Activated CD8-positive, alpha-beta T cell treated with anti-CD3 and anti-CD28 coated beads for 36 hours (primary cell): Measurements from ENCODE around the gene MYEOV. TPM values are rescaled to one million over a fixed set of nuclear protein-coding genes. Genes with fewer than 3 reads are reported as not detected.

ENCODE experiments used
- ATAC-seq: fragments of 200-7000 bp; cut with Tn5 transposase; one replicate; pipeline ENCODE4 v1.10.0; 2021; ENCODE audit warnings: mild to moderate bottlenecking, moderate library complexity
- CTCF ChIA-PET: fragments of 350-600 bp; sonication (Branson Sonifier 250); formaldehyde crosslinking; loops from one replicate; lab custom pipeline; 2021; ENCODE audit warnings: antibody characterized with exemption; lab: Charles Lee
- POLR2A ChIA-PET: fragments of 350-600 bp; sonication (Branson Sonifier 250); formaldehyde crosslinking; loops from one replicate; lab custom pipeline; 2021; ENCODE audit warnings: antibody characterized with exemption; lab: Charles Lee
- DNase-seq: peaks from one replicate; pipeline ENCODE4 v3.0.0-alpha.2; 2020
- H3K27ac Mint-ChIP-seq: one replicate; pipeline ENCODE4 v1.8.0; 2021; ENCODE audit warnings: mild to moderate bottlenecking, mixed read lengths
- H3K27me3 Mint-ChIP-seq: one replicate; pipeline ENCODE4 v1.8.0; 2021; ENCODE audit warnings: mixed read lengths
- H3K36me3 Mint-ChIP-seq: one replicate; pipeline ENCODE4 v1.8.0; 2021; ENCODE audit warnings: low read depth, mixed read lengths
- H3K4me1 Mint-ChIP-seq: one replicate; pipeline ENCODE4 v1.8.0; 2021; ENCODE audit warnings: low read depth, mixed read lengths
- H3K4me3 Mint-ChIP-seq: one replicate; pipeline ENCODE4 v1.8.0; 2021; ENCODE audit warnings: mild to moderate bottlenecking, moderate library complexity, mixed read lengths
- H3K9me3 Mint-ChIP-seq: one replicate; pipeline ENCODE4 v1.8.0; 2021; ENCODE audit warnings: mixed read lengths
- intact Hi-C: fragments of 100-400 bp; cut with micrococcal nuclease; formaldehyde crosslinking; loops from one replicate; pipeline ENCODE4 v1.10.0; 2022
- total RNA-seq, 2 experiments: library from RNA; stranded (reverse); gene quantifications; one replicate each; pipeline ENCODE4 v1.2.3, GENCODE V29; 2021
- TF ChIP-seq, protein P1 (sequence below): fragments of 200-600 bp; IDR thresholded peaks from one replicate; pipeline ENCODE4 v1.8.0; 2022; ENCODE audit warnings: antibody characterized with exemption, mild to moderate bottlenecking

MYEOV gene
- total RNA-seq = not detected

DNA sequence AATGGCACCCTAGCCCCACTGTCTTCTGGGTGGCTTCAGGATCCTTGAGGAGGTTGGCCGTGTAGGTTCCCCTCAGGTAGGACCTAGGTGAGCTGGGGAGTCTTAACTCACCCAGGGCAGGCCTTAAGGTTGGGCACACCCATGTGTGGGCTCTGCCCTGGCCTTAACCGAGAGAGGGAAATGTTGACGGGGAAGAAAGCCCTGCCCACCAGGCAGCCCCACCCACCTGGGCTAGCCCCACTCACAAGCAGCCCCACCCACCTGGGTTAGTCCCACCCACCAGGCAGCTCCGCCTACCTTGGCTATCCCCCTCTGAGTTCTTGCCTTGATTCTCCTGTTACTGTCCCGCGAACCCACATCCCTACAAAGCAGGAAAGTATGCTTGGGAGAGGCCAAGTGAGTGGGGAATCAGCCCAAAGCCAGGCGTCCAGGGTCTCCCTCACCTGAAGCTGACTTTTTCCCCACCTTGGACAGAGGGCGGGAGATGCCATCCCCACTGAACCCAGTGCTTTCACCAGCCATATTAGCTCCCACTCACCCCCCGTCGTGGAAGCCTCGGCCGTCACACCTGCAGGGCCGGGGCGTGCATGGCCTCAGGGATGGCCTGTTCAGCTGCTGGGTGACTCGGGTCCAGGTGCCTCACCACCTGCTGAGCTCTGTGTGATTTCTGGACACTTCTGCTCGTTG is at the start of gene MYEOV:
MYEOV (plus strand) TSS at position 337 of the 687 bp plus-strand sequence. CDS start 1,200 bp downstream, outside the sequence.
- H3K9me3 Mint-ChIP-seq = no peaks in the 10 kb centered on the region
- TF ChIP-seq, protein P1, sequence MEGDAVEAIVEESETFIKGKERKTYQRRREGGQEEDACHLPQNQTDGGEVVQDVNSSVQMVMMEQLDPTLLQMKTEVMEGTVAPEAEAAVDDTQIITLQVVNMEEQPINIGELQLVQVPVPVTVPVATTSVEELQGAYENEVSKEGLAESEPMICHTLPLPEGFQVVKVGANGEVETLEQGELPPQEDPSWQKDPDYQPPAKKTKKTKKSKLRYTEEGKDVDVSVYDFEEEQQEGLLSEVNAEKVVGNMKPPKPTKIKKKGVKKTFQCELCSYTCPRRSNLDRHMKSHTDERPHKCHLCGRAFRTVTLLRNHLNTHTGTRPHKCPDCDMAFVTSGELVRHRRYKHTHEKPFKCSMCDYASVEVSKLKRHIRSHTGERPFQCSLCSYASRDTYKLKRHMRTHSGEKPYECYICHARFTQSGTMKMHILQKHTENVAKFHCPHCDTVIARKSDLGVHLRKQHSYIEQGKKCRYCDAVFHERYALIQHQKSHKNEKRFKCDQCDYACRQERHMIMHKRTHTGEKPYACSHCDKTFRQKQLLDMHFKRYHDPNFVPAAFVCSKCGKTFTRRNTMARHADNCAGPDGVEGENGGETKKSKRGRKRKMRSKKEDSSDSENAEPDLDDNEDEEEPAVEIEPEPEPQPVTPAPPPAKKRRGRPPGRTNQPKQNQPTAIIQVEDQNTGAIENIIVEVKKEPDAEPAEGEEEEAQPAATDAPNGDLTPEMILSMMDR = no peak
- no peak within 1 kb of the TSS for H3K27ac Mint-ChIP-seq
- intact Hi-C loops = loop anchor here (10.0 kb wide), 3 partner anchors 151 to 351 kb away; partner anchors contain the start of gene CCND1
- no peaks in the 10 kb centered on the region for H3K27me3 Mint-ChIP-seq
- peak; percentile 70 for DNase-seq
- ATAC-seq = peak; percentile 40
- no peak within 1 kb of the TSS for H3K4me3 Mint-ChIP-seq
- POLR2A ChIA-PET = no interaction called here
- H3K4me1 Mint-ChIP-seq = peaks cover 40% of the 10 kb centered on the region
- CTCF ChIA-PET = interaction anchor here (0.7 to 1.6 kb wide), 5 partner anchors 8 to 349 kb away, joined by 3 to 6 read pairs (median 4); no protein-coding TSS in a partner anchor
- H3K36me3 Mint-ChIP-seq = no peaks in the 10 kb centered on the region

DNA sequence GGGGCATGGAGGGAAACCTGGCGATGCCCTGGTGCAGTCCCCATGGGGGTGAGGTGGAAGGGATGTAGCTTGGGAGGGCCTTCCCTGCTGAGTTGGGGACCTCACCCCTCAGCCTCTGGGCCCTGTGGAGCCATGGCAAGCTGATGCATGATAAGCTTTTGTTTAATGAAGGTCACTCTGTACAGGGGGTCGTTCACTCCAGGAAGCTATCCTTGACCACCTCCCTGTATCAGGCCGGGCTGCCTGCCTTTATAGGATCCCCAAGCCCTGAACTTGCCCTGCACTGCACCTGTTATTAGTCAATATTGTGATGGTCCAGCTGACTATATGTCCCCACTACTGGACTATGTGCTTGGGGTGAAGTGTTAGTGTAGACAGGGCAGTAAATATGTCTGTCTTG is 49.7 kb upstream of the MYEOV start:
- POLR2A ChIA-PET = interaction anchor here (1.0 to 1.2 kb wide), 2 partner anchors 356 to 397 kb away, joined by 3 read pairs; partner anchors contain the start of gene CCND1
- peaks cover 3% of the 10 kb centered on the region for H3K9me3 Mint-ChIP-seq
- H3K4me1 Mint-ChIP-seq = peaks cover 21% of the 10 kb centered on the region
- TF ChIP-seq, protein P1 = no peak
- no peak overlapping the region for H3K4me3 Mint-ChIP-seq
- CTCF ChIA-PET = interaction anchor here (1.2 to 1.3 kb wide), 2 partner anchors 14 to 49 kb away, joined by 3 to 4 read pairs; no protein-coding TSS in a partner anchor
- H3K36me3 Mint-ChIP-seq = no peaks in the 10 kb centered on the region
- DNase-seq = no peak
- intact Hi-C loops = no loop called here
- ATAC-seq = no peak
- H3K27ac Mint-ChIP-seq = no peak overlapping the region
- peaks cover under 1% of the 10 kb centered on the region for H3K27me3 Mint-ChIP-seq

DNA sequence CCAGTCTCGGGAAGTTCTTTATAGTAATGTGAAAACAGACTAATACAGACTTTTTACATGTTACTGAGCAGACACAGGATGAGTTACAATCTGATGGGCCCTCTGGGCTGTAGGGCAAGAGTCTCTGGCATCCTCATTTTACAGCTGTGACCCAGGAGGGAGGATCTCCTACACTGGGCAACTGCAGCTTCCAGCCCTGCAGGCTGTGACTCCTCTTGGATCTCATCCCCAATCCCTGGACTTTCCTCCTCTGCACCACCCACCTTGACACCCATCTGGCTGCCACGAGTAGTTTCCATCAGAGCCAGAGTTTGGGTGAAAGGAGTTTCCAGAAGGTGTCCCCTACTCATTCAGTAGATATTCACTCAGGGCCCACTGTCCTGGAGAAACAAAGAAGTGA is 48.9 kb upstream of the MYEOV start:
- Mint-ChIP-seq H3K9me3 (peaks cover 3% of the 10 kb centered on the region), H3K4me3 (no peak overlapping the region), H3K36me3 (no peaks in the 10 kb centered on the region), H3K4me1 (peaks cover 15% of the 10 kb centered on the region), H3K27me3 (peaks cover 3% of the 10 kb centered on the region), H3K27ac (no peak overlapping the region)
- intact Hi-C loops = no loop called here
- ATAC-seq (no peak), DNase-seq (no peak)
- ChIA-PET POLR2A (interaction anchor here (1.2 kb wide), 1 partner anchor 396 kb away, joined by 3 read pairs; the partner anchor contains the start of gene CCND1), CTCF (no interaction called here)
- TF ChIP-seq, protein P1 = no peak

DNA sequence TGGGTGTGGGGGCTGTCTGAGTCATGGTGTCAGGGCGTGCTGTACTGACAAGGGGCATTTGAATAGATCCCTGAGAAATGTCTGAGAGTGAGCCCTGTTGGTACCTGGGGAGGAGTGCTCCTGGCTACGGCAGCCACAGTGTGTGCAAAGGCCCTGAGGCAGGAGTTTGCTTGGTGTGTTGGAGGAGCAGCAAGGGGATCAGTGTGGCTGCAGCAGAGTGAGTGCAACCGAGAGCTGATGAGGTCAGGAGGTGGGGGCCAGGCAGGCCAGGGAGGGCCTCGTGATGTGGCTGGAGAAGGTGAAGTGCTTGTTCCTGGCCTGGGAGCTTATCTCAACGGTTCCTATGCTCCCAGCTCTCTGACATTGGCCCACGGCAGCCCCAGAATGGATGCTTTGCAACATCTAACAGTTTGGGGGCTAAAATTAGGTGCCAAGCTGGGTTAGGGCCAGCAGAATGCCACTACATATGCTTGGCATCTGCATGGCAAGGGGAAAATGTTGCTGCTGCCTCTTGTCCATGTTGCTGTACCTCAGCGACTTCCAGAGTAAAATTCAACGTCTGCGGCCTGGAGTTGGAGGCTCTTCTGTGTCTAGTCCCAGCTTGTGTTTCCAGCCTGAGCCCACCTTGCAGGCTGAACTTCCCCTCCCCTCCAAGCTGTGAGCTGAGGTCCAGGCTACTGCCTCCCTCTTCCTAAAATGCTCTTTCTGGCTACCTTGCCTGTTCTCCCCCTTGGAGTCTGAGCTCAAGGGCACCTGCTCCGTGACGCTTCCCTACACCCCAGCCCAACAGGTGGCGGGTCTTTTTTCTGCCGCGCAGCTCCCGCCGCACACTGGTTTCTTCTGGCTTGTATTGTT is 48.2 kb upstream of the MYEOV start:
- Mint-ChIP-seq H3K27ac (no peak overlapping the region), H3K36me3 (no peaks in the 10 kb centered on the region)
- TF ChIP-seq, protein P1 = no peak

More for the DNA sequence above, 48.2 kb upstream of the MYEOV start:
- peaks cover 3% of the 10 kb centered on the region for H3K27me3 Mint-ChIP-seq
- CTCF ChIA-PET = no interaction called here
- ATAC-seq = no peak
- intact Hi-C loops = no loop called here
- H3K9me3 Mint-ChIP-seq = peaks cover 3% of the 10 kb centered on the region
- no peak for DNase-seq
- H3K4me3 Mint-ChIP-seq = no peak overlapping the region
- POLR2A ChIA-PET = no interaction called here
- H3K4me1 Mint-ChIP-seq = peaks cover 13% of the 10 kb centered on the region
